ENCODE measurements around the gene KCNH3. TPM values are rescaled to one million over a fixed set of nuclear protein-coding genes. Genes with fewer than 3 reads are reported as not detected.
A peak's percentile ranks its signal among the peaks of the same experiment; 100 is the strongest.

The KCNH3 gene
- total and polyA plus RNA-seq, 2 of the 13 experiments (the other 11 are each of a cell fraction or from before 2014, with no cell fraction given): 0.01 to 0.07 TPM

DNA sequence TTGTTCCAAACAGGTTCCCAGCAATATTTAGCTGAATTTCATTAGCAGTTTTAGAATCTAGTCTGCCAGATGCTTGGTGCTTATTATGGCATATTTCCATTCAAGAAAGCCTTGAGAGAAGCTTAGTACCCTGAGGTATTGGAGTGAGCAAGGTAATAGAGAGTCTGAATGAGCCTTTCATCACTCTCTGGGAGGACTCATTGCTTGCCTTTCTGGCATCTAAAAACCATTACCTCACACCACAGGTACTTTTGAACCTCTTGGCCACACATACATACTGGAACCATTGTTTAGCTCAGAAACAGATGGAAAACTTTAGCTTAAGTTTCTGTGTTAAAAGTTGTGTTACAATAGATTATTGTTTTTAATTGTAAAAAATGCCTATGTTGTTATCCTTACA, 27.4 kb upstream of the KCNH3 start:
- Histone ChIP-seq H3K36me3 (replicated peaks in 1 of 2; ENCODE audit: control insufficient read depth in 1 of 2, insufficient read depth in 2 of 2, low read length in 2 of 2) (peaks cover 0 to 4% of the 10 kb centered on the region in 2 experiments; a peak in 3 of 5 replicates), H3K79me2 (ENCODE audit: insufficient read depth, low read length) (no peaks in the 10 kb centered on the region), H4K20me1 (ENCODE audit: insufficient read depth, low read length) (no peaks in the 10 kb centered on the region), H3K9me3 (ENCODE audit: low read length) (no peaks in the 10 kb centered on the region), H3K4me2 (ENCODE audit: low read depth, low read length) (no peak overlapping the region), H3K4me1 (ENCODE audit: insufficient read depth, low read length) (peaks cover 24% of the 10 kb centered on the region), H3K27me3 (ENCODE audit: control insufficient read depth in 1 of 2, insufficient read depth in 2 of 2, low read length in 2 of 2) (no peaks in the 10 kb centered on the region), H2AFZ (ENCODE audit: low read length) (no peak overlapping the region), H3K9ac (ENCODE audit: insufficient read depth, low read depth, low read length) (no peak overlapping the region), H3K27ac (ENCODE audit: extremely low read length, insufficient read depth, low read length) (peak overlapping the region; percentile 15), H3K4me3 (replicated peaks in 1 of 3; ENCODE audit: insufficient read depth in 1 of 3, low read depth in 2 of 3, low read length in 3 of 3) (no peak overlapping the region)
- ChIA-PET POLR2A (interaction anchor here (0.8 to 1.9 kb wide), 2 partner anchors 58 to 144 kb away, joined by 3 to 6 read pairs; partner anchors contain the start of gene SPATS2), CTCF (ENCODE audit: low intra/inter-chr PET ratio, low total read pairs) (interaction anchor here (6.4 kb wide), 1 partner anchor 152 kb away, joined by 115 read pairs; no protein-coding TSS in a partner anchor)
- peak; percentile 85 for ATAC-seq
- in situ Hi-C loops (cut with HindIII; ENCODE audit: extremely low pct_ligation_motif_present, low pct_unique_long_range_greater_than_20kb): no loop called here
- no peak for FAIRE-seq
- DNase-seq (ENCODE audit: low spot score): peak; percentile 66
- intact Hi-C loops (cut with micrococcal nuclease; ENCODE audit: unreplicated experiment): no loop called here
- no TSS peak for BruUV-seq (replicated peaks)
- TF ChIP-seq, protein P1, sequence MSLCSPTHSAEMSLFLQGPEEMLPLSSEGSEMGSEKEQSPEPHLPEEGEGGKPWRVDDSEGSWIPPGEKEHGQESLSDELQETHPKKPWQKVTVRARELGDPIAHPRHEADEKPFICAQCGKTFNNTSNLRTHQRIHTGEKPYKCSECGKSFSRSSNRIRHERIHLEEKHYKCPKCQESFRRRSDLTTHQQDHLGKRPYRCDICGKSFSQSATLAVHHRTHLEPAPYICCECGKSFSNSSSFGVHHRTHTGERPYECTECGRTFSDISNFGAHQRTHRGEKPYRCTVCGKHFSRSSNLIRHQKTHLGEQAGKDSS (CRISPR knock-in tag; IDR thresholded peaks at IDR 0.05; ENCODE audit: borderline replicate concordance, low read depth): no peak
- no peak for TF ChIP-seq NR1H2 (CRISPR knock-in tag; IDR thresholded peaks at IDR 0.05; ENCODE audit: borderline replicate concordance, low read depth)
- no peak for TF ChIP-seq MTF2 (CRISPR knock-in tag; IDR thresholded peaks at IDR 0.05; ENCODE audit: borderline replicate concordance)
- TF ChIP-seq, protein P2, sequence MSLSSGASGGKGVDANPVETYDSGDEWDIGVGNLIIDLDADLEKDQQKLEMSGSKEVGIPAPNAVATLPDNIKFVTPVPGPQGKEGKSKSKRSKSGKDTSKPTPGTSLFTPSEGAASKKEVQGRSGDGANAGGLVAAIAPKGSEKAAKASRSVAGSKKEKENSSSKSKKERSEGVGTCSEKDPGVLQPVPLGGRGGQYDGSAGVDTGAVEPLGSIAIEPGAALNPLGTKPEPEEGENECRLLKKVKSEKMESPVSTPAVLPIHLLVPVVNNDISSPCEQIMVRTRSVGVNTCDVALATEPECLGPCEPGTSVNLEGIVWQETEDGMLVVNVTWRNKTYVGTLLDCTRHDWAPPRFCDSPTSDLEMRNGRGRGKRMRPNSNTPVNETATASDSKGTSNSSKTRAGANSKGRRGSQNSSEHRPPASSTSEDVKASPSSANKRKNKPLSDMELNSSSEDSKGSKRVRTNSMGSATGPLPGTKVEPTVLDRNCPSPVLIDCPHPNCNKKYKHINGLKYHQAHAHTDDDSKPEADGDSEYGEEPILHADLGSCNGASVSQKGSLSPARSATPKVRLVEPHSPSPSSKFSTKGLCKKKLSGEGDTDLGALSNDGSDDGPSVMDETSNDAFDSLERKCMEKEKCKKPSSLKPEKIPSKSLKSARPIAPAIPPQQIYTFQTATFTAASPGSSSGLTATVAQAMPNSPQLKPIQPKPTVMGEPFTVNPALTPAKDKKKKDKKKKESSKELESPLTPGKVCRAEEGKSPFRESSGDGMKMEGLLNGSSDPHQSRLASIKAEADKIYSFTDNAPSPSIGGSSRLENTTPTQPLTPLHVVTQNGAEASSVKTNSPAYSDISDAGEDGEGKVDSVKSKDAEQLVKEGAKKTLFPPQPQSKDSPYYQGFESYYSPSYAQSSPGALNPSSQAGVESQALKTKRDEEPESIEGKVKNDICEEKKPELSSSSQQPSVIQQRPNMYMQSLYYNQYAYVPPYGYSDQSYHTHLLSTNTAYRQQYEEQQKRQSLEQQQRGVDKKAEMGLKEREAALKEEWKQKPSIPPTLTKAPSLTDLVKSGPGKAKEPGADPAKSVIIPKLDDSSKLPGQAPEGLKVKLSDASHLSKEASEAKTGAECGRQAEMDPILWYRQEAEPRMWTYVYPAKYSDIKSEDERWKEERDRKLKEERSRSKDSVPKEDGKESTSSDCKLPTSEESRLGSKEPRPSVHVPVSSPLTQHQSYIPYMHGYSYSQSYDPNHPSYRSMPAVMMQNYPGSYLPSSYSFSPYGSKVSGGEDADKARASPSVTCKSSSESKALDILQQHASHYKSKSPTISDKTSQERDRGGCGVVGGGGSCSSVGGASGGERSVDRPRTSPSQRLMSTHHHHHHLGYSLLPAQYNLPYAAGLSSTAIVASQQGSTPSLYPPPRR (CRISPR knock-in tag; IDR thresholded peaks at IDR 0.05; ENCODE audit: borderline replicate concordance): no peak
- TF ChIP-seq, protein P3, sequence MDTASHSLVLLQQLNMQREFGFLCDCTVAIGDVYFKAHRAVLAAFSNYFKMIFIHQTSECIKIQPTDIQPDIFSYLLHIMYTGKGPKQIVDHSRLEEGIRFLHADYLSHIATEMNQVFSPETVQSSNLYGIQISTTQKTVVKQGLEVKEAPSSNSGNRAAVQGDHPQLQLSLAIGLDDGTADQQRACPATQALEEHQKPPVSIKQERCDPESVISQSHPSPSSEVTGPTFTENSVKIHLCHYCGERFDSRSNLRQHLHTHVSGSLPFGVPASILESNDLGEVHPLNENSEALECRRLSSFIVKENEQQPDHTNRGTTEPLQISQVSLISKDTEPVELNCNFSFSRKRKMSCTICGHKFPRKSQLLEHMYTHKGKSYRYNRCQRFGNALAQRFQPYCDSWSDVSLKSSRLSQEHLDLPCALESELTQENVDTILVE (CRISPR knock-in tag; IDR thresholded peaks at IDR 0.05): no peak
- no peak for TF ChIP-seq RBFOX2 (IDR thresholded peaks at IDR 0.05; ENCODE audit: low read depth, low read length)
- TF ChIP-seq, protein P4, sequence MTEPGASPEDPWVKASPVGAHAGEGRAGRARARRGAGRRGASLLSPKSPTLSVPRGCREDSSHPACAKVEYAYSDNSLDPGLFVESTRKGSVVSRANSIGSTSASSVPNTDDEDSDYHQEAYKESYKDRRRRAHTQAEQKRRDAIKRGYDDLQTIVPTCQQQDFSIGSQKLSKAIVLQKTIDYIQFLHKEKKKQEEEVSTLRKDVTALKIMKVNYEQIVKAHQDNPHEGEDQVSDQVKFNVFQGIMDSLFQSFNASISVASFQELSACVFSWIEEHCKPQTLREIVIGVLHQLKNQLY (CRISPR knock-in tag; IDR thresholded peaks at IDR 0.05): no peak
- TF ChIP-seq, protein P5, sequence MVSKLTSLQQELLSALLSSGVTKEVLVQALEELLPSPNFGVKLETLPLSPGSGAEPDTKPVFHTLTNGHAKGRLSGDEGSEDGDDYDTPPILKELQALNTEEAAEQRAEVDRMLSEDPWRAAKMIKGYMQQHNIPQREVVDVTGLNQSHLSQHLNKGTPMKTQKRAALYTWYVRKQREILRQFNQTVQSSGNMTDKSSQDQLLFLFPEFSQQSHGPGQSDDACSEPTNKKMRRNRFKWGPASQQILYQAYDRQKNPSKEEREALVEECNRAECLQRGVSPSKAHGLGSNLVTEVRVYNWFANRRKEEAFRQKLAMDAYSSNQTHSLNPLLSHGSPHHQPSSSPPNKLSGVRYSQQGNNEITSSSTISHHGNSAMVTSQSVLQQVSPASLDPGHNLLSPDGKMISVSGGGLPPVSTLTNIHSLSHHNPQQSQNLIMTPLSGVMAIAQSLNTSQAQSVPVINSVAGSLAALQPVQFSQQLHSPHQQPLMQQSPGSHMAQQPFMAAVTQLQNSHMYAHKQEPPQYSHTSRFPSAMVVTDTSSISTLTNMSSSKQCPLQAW (CRISPR knock-in tag; IDR thresholded peaks at IDR 0.05): no peak
- TF ChIP-seq, protein P6, sequence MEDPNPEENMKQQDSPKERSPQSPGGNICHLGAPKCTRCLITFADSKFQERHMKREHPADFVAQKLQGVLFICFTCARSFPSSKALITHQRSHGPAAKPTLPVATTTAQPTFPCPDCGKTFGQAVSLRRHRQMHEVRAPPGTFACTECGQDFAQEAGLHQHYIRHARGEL (CRISPR knock-in tag; IDR thresholded peaks at IDR 0.05): no peak
- TF ChIP-seq MIER3 (CRISPR knock-in tag; IDR thresholded peaks at IDR 0.05; ENCODE audit: borderline replicate concordance): no peak
- TF ChIP-seq, protein P7, sequence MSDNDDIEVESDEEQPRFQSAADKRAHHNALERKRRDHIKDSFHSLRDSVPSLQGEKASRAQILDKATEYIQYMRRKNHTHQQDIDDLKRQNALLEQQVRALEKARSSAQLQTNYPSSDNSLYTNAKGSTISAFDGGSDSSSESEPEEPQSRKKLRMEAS (IDR thresholded peaks at IDR 0.05): no peak
- TF ChIP-seq, protein P8, sequence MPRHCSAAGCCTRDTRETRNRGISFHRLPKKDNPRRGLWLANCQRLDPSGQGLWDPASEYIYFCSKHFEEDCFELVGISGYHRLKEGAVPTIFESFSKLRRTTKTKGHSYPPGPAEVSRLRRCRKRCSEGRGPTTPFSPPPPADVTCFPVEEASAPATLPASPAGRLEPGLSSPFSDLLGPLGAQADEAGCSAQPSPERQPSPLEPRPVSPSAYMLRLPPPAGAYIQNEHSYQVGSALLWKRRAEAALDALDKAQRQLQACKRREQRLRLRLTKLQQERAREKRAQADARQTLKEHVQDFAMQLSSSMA (CRISPR knock-in tag; IDR thresholded peaks at IDR 0.05): no peak
- no peak for TF ChIP-seq ASH2L (IDR thresholded peaks at IDR 0.05; ENCODE audit: insufficient read length, low read depth, low read length)
- no peak for TF ChIP-seq ZNF878 (CRISPR knock-in tag; IDR thresholded peaks at IDR 0.05)

Measured in HepG2 (cell line).